ENCODE data around the gene ZBTB42. TPM values are rescaled to one million over a fixed set of nuclear protein-coding genes. Genes with fewer than 3 reads are reported as not detected.

The ZBTB42 gene
- total and polyA plus RNA-seq, 2 of the 13 experiments (the other 11 are each of a cell fraction or from before 2014, with no cell fraction given), result 2.8 to 4.2 TPM

- BruUV-seq (replicated peaks), result no TSS peak
- H3K9me3 ChIP-seq (ENCODE audit: low read length), result no peaks in the 10 kb centered on the region
- no peaks in the 10 kb centered on the region for H3K27me3 ChIP-seq (ENCODE audit: control insufficient read depth in 1 of 2, insufficient read depth in 2 of 2, low read length in 2 of 2)
- in situ Hi-C loops (cut with HindIII; ENCODE audit: extremely low pct_ligation_motif_present, low pct_unique_long_range_greater_than_20kb), result no loop called here
- no peaks in the 10 kb centered on the region for H3K4me1 ChIP-seq (ENCODE audit: insufficient read depth, low read length)
- ChIA-PET CTCF (ENCODE audit: low intra/inter-chr PET ratio, low total read pairs) (no interaction called here), POLR2A (no interaction called here)
- WGBS (ENCODE audit: low lambda C conversion rate), result 98% methylated on average over 7 of the region's 24 CpGs
- H3K9ac ChIP-seq (ENCODE audit: insufficient read depth, low read depth, low read length), result no peak overlapping the region
- no peak overlapping the region for H3K4me2 ChIP-seq (ENCODE audit: low read depth, low read length)
- H3K4me3 ChIP-seq (replicated peaks in 1 of 3; ENCODE audit: insufficient read depth in 1 of 3, low read depth in 2 of 3, low read length in 3 of 3), result no peak overlapping the region
- no peak overlapping the region for H3K27ac ChIP-seq (ENCODE audit: extremely low read length, insufficient read depth, low read length)
- DNase-seq (ENCODE audit: low spot score) (no peak), FAIRE-seq (no peak), ATAC-seq (no peak)
- 0 out of 2 replicates have a peak, but pooled peaks cover 3% of the 10 kb centered on the region for H4K20me1 ChIP-seq (ENCODE audit: insufficient read depth, low read length)
- H3K79me2 ChIP-seq (ENCODE audit: insufficient read depth, low read length), result no peaks in the 10 kb centered on the region
- TF ChIP-seq, protein P1, sequence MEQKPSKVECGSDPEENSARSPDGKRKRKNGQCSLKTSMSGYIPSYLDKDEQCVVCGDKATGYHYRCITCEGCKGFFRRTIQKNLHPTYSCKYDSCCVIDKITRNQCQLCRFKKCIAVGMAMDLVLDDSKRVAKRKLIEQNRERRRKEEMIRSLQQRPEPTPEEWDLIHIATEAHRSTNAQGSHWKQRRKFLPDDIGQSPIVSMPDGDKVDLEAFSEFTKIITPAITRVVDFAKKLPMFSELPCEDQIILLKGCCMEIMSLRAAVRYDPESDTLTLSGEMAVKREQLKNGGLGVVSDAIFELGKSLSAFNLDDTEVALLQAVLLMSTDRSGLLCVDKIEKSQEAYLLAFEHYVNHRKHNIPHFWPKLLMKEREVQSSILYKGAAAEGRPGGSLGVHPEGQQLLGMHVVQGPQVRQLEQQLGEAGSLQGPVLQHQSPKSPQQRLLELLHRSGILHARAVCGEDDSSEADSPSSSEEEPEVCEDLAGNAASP (CRISPR knock-in tag; IDR thresholded peaks at IDR 0.05; ENCODE audit: borderline replicate concordance), result no peak
- no peak for TF ChIP-seq CCAR2 (optimal IDR thresholded peaks at IDR 0.05; ENCODE audit: low read depth, low read length)
- no peak for TF ChIP-seq ZNF503 (CRISPR knock-in tag; IDR thresholded peaks at IDR 0.05)
- TF ChIP-seq ZNF546 (CRISPR knock-in tag; conservative IDR thresholded peaks at IDR 0.05), result no peak
- TF ChIP-seq, protein P2, sequence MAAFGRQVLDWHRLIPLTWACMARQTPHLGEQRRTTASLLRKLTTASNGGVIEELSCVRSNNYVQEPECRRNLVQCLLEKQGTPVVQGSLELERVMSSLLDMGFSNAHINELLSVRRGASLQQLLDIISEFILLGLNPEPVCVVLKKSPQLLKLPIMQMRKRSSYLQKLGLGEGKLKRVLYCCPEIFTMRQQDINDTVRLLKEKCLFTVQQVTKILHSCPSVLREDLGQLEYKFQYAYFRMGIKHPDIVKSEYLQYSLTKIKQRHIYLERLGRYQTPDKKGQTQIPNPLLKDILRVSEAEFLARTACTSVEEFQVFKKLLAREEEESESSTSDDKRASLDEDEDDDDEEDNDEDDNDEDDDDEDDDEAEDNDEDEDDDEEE (CRISPR knock-in tag; IDR thresholded peaks at IDR 0.05), result no peak
- TF ChIP-seq ZZZ3 (CRISPR knock-in tag; IDR thresholded peaks at IDR 0.05; ENCODE audit: borderline replicate concordance), result no peak
- no peak for TF ChIP-seq YY1 (IDR thresholded peaks at IDR 0.05; ENCODE audit: insufficient read depth, insufficient replicate concordance, low read depth, low read length)
- TF ChIP-seq PITX1 (CRISPR knock-in tag; IDR thresholded peaks at IDR 0.05), result no peak
- TF ChIP-seq SIX1 (CRISPR knock-in tag; IDR thresholded peaks at IDR 0.05; ENCODE audit: borderline replicate concordance), result no peak
- H2AFZ ChIP-seq (ENCODE audit: low read length), result no peak overlapping the region
- peaks cover 8 to 14% of the 10 kb centered on the region in 2 experiments; a peak in 4 of 5 replicates for H3K36me3 ChIP-seq (replicated peaks in 1 of 2; ENCODE audit: control insufficient read depth in 1 of 2, insufficient read depth in 2 of 2, low read length in 2 of 2)
- intact Hi-C loops (cut with micrococcal nuclease; ENCODE audit: unreplicated experiment), result loop anchor here (2.0 kb wide), 1 partner anchor 14 kb away; the partner anchor contains the start of gene AKT1
Measured at GRCh38 chr14:104780513-104781030, 20.3 kb upstream of the ZBTB42 start.

Measured in HepG2 (cell line).